Measurements from ENCODE around the gene VPS51. TPM values are rescaled to one million over a fixed set of nuclear protein-coding genes. Genes with fewer than 3 reads are reported as not detected.

The VPS51 gene
- total RNA-seq, 4 donors from 2014 or later, result 193 to 544 (median 439) TPM

GRCh38 chr11:65119670-65119995 lies 23.6 kb downstream of the VPS51 start:
- TF ChIP-seq EP300 (IDR thresholded peaks at IDR 0.05), result no peak
- TF ChIP-seq, protein P1, sequence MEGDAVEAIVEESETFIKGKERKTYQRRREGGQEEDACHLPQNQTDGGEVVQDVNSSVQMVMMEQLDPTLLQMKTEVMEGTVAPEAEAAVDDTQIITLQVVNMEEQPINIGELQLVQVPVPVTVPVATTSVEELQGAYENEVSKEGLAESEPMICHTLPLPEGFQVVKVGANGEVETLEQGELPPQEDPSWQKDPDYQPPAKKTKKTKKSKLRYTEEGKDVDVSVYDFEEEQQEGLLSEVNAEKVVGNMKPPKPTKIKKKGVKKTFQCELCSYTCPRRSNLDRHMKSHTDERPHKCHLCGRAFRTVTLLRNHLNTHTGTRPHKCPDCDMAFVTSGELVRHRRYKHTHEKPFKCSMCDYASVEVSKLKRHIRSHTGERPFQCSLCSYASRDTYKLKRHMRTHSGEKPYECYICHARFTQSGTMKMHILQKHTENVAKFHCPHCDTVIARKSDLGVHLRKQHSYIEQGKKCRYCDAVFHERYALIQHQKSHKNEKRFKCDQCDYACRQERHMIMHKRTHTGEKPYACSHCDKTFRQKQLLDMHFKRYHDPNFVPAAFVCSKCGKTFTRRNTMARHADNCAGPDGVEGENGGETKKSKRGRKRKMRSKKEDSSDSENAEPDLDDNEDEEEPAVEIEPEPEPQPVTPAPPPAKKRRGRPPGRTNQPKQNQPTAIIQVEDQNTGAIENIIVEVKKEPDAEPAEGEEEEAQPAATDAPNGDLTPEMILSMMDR (IDR thresholded peaks at IDR 0.05), result no peak
- no peak for TF ChIP-seq POLR2A (IDR thresholded peaks at IDR 0.05)
- Histone ChIP-seq H3K27ac (peak overlapping the region in 1 of 4 donors; percentile 8), H3K4me1 (peaks cover 0 to 60% (median 22%) of the 10 kb centered on the region in 4 donors), H3K27me3 (no peaks in the 10 kb centered on the region), H3K36me3 (peaks cover 0 to 57% (median 13%) of the 10 kb centered on the region in 3 donors), H3K4me3 (no peak overlapping the region), H3K9me3 (no peaks in the 10 kb centered on the region)
- no peak for DNase-seq (ENCODE audit: low spot score in 2 of 2)

DNA sequence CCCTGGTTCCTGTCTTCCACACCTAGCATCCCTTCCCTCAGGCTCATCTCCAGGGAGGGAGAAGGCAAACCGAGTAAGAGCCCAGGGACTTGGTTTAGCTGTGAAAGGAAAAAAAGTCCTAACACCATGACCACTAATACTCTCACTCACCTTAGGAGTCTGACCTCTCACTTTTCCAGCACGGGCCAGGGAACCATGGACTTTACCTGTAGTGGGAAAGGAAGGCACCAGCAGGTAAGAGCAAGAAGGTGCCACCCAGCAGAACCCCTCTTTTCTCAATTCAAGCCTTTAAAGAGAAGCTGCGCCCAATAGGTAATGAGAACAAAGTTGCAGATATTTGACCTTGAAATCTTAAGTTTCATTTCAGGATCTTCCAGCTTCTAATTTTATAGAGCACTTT lies 24.8 kb downstream of the VPS51 start:
- no peaks in the 10 kb centered on the region for H3K27me3 ChIP-seq
- peaks cover 0 to 57% (median 22%) of the 10 kb centered on the region in 4 donors for H3K4me1 ChIP-seq
- no peaks in the 10 kb centered on the region for H3K9me3 ChIP-seq
- H3K4me3 ChIP-seq, result peak overlapping the region; percentile 65 to 92 (median 87)
- no peak for DNase-seq (ENCODE audit: low spot score in 2 of 2)
- no peak for TF ChIP-seq EP300 (IDR thresholded peaks at IDR 0.05)
- no peak for TF ChIP-seq POLR2A (IDR thresholded peaks at IDR 0.05)
- TF ChIP-seq, protein P1 (IDR thresholded peaks at IDR 0.05), result no peak
- 80 to 83% methylated on average over 3 of the region's 3 CpGs for WGBS, 2 donors
- H3K36me3 ChIP-seq, result peaks cover 0 to 57% (median 17%) of the 10 kb centered on the region in 3 donors
- peak overlapping the region; percentile 81 to 98 (median 92) for H3K27ac ChIP-seq

DNA sequence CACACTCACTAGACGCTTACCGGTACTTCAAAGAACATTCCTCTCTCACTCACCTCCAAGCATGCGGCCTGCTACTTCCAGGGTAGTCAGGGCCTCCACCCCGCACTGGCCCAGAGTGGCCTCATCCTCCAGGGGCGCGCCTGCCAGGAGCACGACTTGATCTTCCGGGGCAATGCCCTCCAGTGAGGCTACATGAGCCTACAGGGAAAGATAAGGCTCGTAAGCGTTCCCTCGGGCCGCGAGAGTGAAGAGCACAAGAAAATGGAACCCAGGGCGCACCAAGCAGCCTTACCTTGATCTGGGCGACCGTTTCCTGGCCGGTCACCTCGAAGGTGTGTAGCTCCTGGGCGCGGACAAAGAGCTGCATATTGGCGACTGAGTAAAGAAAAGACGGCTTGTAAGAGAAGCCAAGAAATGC lies 25.4 kb downstream of the VPS51 start:
- H3K36me3 ChIP-seq, result peaks cover 0 to 57% (median 19%) of the 10 kb centered on the region in 3 donors
- TF ChIP-seq, protein P1 (IDR thresholded peaks at IDR 0.05), result no peak

DNA sequence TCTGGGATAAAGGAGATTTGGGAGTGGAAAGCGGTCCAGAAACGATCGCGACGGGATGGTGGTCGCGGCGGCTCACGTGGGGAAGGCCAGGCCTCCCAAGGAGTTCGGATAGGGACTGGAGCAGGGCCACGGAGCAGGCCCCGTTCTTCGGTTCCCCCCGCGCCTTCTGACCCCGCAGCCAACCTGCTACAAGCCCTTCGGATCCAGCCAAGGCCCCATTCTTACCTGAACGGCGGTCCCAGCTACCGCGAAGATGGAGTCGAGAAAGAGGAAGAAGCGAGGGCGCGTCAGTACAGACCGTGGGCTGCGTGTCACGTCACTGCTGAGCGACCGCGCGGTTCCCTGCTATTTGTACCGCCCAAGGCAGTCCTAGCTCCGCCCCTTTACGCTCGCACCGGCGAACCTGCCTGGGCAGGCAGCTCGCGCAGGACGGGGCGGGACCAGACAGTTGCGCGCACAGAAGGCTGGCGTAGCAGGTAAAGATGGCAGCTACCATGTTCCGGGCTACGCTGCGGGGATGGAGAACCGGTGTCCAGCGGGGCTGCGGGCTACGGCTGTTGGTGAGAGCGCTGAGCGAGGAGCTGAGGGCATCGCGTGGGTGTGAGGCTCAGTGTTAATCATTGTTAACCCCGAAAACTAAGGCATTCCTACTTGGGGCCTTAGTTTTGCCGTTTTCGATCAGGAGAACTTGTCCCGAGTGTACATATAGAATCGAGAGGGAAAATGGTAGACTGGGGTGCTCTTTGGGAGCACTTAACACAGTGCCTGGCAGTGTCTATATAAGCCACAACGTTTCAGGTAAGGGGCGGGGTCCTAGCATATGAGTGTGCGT lies 26.1 kb downstream of the VPS51 start, which contains the start of the genes FAU and MRPL49:
TSS of gene FAU (minus strand) at position 270 of the 832 bp plus-strand sequence. CDS start 321 bp downstream, outside the sequence.
TSS of gene MRPL49 (plus strand) at position 457 of the 832 bp plus-strand sequence. CDS start at position 483, 26 bp downstream.
- 0% methylated on average over 41 to 55 of the region's 64 CpGs for WGBS, 2 donors
- TF ChIP-seq POLR2A (IDR thresholded peaks at IDR 0.05), result peak; percentile 61 to 92
- peak; percentile 77 to 98 for TF ChIP-seq EP300 (IDR thresholded peaks at IDR 0.05)
- TF ChIP-seq, protein P1 (IDR thresholded peaks at IDR 0.05), result peak in 1 of 5 experiments; percentile 27
- peaks cover 0 to 61% (median 25%) of the 10 kb centered on the region in 3 donors for H3K36me3 ChIP-seq
- H3K4me3 ChIP-seq, result peak within 1 kb of the TSS; percentile 65 to 92 (median 87)
- peaks cover 0 to 45% (median 11%) of the 10 kb centered on the region in 4 donors for H3K4me1 ChIP-seq
- H3K27me3 ChIP-seq, result no peaks in the 10 kb centered on the region
- H3K27ac ChIP-seq, result peak within 1 kb of the TSS; percentile 81 to 98 (median 92)
- DNase-seq (ENCODE audit: low spot score in 2 of 2), result peak; percentile 95
- H3K9me3 ChIP-seq, result no peaks in the 10 kb centered on the region

More for the DNA sequence above, 25.4 kb downstream of the VPS51 start:
- peaks cover 0 to 51% (median 17%) of the 10 kb centered on the region in 4 donors for H3K4me1 ChIP-seq
- H3K27ac ChIP-seq, result peak overlapping the region; percentile 81 to 98 (median 92)
- H3K9me3 ChIP-seq, result no peaks in the 10 kb centered on the region
- no peak for DNase-seq (ENCODE audit: low spot score in 2 of 2)
- H3K27me3 ChIP-seq, result no peaks in the 10 kb centered on the region
- 4 to 5% methylated on average over 22 of the region's 22 CpGs for whole genome bisulfite sequencing, 2 donors
- peak overlapping the region; percentile 65 to 92 (median 87) for H3K4me3 ChIP-seq

Data from tibial nerve (tissue), 4 donors.